ENCODE results near the gene ZSCAN31.

DNA sequence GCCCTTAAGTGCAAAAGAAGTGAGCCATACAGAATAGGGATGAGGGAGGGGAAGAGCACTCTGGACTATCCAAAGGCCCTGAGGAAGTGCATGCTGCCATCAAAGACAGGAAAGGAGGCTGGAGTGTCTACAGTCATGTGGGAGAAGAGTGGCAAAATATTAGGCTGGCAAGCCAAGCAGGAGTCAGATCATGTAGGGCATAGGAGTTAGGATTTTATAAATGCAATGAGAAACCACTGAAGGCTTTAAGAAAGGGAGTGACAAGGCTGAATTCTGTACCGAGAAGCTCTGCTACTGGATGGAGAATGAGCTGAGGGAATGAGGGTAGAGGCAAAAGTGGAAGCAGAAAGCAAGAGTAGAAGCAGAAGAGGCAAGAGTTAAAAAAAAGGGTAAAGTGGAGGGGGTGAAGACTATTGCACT, 2.3 kb downstream of the ZSCAN31 start:
- TF ChIP-seq CHD2 (IDR thresholded peaks at IDR 0.05; ENCODE audit: low read length, partially characterized antibody) (no peak), ZSCAN20 (CRISPR knock-in tag; IDR thresholded peaks at IDR 0.05) (no peak), GATA3 (IDR thresholded peaks at IDR 0.05; ENCODE audit: borderline replicate concordance) (no peak), POLR2A (IDR thresholded peaks at IDR 0.05; ENCODE audit: low read length) (no peak)
- TF ChIP-seq, protein P1, sequence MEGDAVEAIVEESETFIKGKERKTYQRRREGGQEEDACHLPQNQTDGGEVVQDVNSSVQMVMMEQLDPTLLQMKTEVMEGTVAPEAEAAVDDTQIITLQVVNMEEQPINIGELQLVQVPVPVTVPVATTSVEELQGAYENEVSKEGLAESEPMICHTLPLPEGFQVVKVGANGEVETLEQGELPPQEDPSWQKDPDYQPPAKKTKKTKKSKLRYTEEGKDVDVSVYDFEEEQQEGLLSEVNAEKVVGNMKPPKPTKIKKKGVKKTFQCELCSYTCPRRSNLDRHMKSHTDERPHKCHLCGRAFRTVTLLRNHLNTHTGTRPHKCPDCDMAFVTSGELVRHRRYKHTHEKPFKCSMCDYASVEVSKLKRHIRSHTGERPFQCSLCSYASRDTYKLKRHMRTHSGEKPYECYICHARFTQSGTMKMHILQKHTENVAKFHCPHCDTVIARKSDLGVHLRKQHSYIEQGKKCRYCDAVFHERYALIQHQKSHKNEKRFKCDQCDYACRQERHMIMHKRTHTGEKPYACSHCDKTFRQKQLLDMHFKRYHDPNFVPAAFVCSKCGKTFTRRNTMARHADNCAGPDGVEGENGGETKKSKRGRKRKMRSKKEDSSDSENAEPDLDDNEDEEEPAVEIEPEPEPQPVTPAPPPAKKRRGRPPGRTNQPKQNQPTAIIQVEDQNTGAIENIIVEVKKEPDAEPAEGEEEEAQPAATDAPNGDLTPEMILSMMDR (IDR thresholded peaks at IDR 0.05) = no peak
